Subcutaneous abdominal adipose tissue (tissue), 5 donors: ENCODE measurements around the gene MYO16.

Experiments used
- H3K27ac ChIP-seq: one replicate; pipeline ENCODE4 v1.7.0; 2013; ENCODE audit warnings: low read depth, mild to moderate bottlenecking, inconsistent platforms, low read length, moderate library complexity
- H3K27me3 ChIP-seq, 5 donors: one replicate each; pipeline ENCODE4 v1.7.0; 2013; ENCODE audit warnings: low read length in 5 of 5, inconsistent platforms in 1 of 5; ENCODE audit not compliant: control insufficient read depth in 5 of 5, insufficient read depth in 4 of 5
- H3K36me3 ChIP-seq, 5 donors: one replicate each; pipeline ENCODE4 v1.7.0; 2013; ENCODE audit warnings: low read length in 5 of 5; ENCODE audit not compliant: control insufficient read depth in 5 of 5, insufficient read depth in 5 of 5
- H3K4me1 ChIP-seq, 5 donors: one replicate each; pipeline ENCODE4 v1.7.0; 2013; ENCODE audit warnings: low read length in 5 of 5, mild to moderate bottlenecking in 3 of 5, moderate library complexity in 1 of 5; ENCODE audit not compliant: control insufficient read depth in 5 of 5, insufficient read depth in 5 of 5
- H3K4me3 ChIP-seq, 5 donors: one replicate each; pipeline ENCODE4 v1.7.0; 2013; ENCODE audit warnings: low read length in 5 of 5, low read depth in 1 of 5
- H3K9ac ChIP-seq, 5 donors: one replicate each; pipeline ENCODE4 v1.7.0; 2013; ENCODE audit warnings: low read length in 5 of 5, mild to moderate bottlenecking in 4 of 5, moderate library complexity in 3 of 5
- H3K9me3 ChIP-seq, 5 donors: one replicate each; pipeline ENCODE4 v1.7.0; 2013; ENCODE audit warnings: low read length in 5 of 5; ENCODE audit not compliant: control insufficient read depth in 5 of 5
- donor health status: healthy.
- donor health status: healthy.
- donor health status: healthy.
- donor health status: healthy.
- donor health status: healthy.

The MYO16 gene

DNA sequence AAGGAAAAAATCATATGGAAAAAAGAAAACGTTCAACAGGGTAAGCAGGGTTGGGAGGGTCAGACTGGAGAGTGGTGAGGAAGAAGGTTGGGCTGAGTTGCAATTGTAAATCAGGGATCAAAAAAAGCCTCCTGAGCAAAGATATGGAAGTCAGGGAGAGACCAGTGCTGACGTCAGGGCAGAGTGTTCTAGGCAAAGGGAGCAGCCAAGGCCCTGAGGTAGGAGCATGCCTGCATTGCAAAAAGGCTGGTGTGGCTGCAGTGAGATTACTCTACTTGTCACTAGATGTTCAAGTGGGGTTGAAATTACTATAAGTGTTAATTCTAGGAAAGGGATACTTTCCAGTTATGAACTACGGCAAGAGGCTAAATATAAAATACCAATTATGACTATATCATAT lies 562.0 kb downstream of the MYO16 start:
- no peaks in the 10 kb centered on the region for H3K36me3 ChIP-seq
- no peaks in the 10 kb centered on the region for H3K4me1 ChIP-seq
- no peak overlapping the region for H3K9ac ChIP-seq
- no peaks in the 10 kb centered on the region for H3K9me3 ChIP-seq
- H3K4me3 ChIP-seq = no peak overlapping the region
- no peaks in the 10 kb centered on the region for H3K27me3 ChIP-seq
- no peak overlapping the region for H3K27ac ChIP-seq

DNA sequence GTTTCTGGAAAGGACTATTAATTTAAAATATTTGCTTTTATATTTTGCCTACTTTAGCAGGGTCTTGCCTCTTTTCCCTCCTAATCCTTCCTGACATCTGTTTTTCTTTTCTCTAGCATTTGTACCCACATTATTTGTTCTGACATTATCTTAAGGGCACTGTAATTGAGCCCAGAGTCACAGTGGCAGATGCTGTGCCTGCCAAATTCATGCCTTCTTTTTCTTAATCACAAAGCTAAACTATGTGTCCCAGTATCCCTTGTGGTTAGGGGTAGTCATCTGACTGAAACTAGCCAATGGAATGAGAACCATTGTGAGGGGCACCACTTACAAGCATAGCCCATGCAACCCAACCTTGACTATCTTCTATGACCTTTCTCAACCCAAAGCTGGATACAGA lies 562.9 kb downstream of the MYO16 start:
- no peak overlapping the region for H3K9ac ChIP-seq
- H3K4me1 ChIP-seq = no peaks in the 10 kb centered on the region
- H3K4me3 ChIP-seq = no peak overlapping the region
- H3K27ac ChIP-seq = no peak overlapping the region
- no peaks in the 10 kb centered on the region for H3K36me3 ChIP-seq
- H3K27me3 ChIP-seq = no peaks in the 10 kb centered on the region
- H3K9me3 ChIP-seq = no peaks in the 10 kb centered on the region

DNA sequence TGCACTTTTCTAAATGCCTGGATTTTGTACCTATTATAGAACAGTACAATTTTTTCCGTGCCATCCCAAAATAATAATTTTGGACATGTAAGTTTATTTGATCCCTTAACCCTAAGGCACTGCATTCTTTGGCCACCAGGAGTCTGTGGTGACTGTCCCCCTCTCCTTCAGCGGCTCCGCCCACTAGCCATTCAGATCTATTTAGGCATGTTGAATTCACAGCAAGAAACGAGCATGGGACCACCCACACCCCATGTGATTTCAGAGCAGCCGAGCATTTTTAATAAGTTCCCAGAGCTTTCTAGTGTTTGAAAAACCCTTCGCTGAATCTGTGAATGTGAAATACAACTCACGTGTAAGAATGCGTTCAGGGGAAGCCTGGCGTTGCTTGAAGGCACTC lies 567.5 kb downstream of the MYO16 start:
- Histone ChIP-seq H3K27me3 (no peaks in the 10 kb centered on the region), H3K4me3 (no peak overlapping the region), H3K27ac (no peak overlapping the region), H3K36me3 (no peaks in the 10 kb centered on the region), H3K9ac (no peak overlapping the region), H3K9me3 (no peaks in the 10 kb centered on the region), H3K4me1 (no peaks in the 10 kb centered on the region)

DNA sequence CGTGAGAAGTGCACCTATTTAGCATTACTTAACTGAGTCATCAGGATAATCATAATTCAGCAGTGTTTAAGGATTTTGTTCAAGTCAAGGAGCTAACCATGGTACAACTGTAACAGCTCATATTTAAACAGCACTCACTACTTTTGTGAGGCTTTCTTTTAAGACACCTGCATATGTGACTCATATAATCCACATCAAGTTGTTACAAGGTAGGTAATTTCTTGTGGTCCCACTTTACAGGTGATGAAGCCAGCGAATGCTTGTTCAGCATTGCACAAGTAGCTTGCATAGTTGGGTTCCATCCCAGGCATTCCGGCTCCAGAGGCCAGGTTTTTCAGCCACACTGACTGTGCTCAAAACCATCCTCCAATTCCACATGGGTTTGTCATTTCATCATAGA lies 569.2 kb downstream of the MYO16 start:
- Histone ChIP-seq H3K9me3 (no peaks in the 10 kb centered on the region), H3K4me1 (no peaks in the 10 kb centered on the region), H3K27me3 (no peaks in the 10 kb centered on the region), H3K36me3 (no peaks in the 10 kb centered on the region), H3K9ac (no peak overlapping the region), H3K27ac (no peak overlapping the region), H3K4me3 (no peak overlapping the region)

DNA sequence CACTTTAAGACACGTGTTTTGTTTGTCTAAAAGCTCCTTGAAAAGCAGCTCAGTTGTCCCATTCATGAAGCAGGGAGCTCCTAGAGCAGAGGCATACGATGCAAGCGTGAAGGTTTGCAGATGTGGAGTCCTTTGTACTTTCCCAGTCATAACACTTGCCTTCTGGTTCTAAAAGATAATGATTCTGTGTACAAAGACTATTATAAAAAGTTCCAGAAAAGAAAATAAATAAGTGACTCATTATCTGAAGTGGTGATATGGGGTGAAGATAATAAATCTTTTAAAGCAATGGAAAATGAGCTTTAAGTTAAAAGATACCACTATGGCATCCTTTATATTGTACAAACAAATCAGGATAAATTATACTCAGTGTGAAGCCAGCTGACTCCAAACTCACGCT lies 569.9 kb downstream of the MYO16 start:
- Histone ChIP-seq H3K27ac (no peak overlapping the region), H3K27me3 (no peaks in the 10 kb centered on the region), H3K9me3 (no peaks in the 10 kb centered on the region), H3K4me3 (no peak overlapping the region), H3K36me3 (no peaks in the 10 kb centered on the region), H3K9ac (no peak overlapping the region), H3K4me1 (no peaks in the 10 kb centered on the region)

DNA sequence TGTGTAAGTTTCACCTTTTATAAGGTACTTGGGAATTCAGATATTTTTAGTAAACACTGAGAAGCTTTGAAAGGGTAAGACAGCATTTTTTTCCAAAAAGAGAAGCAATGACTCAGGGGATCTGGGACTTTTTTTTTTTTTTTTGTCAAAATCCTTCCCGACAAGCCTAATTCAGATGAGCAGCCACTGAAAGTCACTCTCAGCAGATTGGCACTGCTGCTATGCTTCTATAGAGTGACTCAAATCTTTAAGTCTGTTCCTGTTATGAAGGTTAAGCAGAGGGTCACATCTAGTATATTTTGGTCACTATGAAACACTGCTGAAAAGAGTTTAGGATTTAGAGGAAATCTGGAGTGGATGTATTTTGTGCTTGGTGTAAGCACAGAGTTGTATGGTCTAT lies 571.1 kb downstream of the MYO16 start:
- no peak overlapping the region for H3K9ac ChIP-seq
- H3K27me3 ChIP-seq = no peaks in the 10 kb centered on the region
- no peak overlapping the region for H3K27ac ChIP-seq
- no peaks in the 10 kb centered on the region for H3K36me3 ChIP-seq
- no peaks in the 10 kb centered on the region for H3K4me1 ChIP-seq
- no peaks in the 10 kb centered on the region for H3K9me3 ChIP-seq
- H3K4me3 ChIP-seq = no peak overlapping the region

DNA sequence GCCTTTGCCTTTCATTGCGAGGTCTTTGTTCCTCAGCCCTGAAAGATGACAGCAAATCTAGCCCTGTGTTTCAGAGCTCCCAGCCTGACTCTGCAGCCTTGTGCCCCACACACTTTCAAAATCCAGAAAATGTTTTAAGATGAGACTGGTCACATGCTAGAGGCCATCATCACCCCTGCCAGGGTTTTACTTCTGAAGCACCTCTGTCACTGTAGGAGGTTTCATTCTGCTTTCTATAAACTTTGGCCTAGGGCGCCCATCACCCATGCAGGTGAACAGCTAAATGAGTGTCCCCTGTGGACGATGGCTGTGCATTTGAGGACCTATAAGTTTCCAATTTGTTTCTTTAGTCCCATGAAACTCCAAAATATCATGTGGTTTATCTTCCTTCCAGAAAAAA lies 574.2 kb downstream of the MYO16 start:
- no peaks in the 10 kb centered on the region for H3K4me1 ChIP-seq
- H3K4me3 ChIP-seq = no peak overlapping the region
- H3K27ac ChIP-seq = no peak overlapping the region

DNA sequence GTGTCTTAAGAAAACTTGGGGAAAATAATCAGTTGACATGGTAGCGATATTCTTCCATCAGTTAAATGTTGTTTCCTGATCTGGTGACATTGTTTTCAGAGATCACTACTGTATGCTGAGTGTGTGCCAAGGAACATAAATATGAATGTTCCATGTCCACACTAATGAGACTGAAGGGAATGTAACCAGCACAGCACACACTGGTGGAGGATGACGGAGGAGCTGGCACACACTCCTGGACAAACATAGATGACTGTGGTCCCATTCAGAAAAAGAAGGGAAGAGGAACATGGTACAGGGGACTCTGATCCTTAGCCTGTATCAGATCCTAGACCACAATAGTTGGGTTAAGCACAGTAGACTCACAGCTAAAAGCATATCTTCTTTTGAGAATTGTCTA lies 574.8 kb downstream of the MYO16 start:
- no peaks in the 10 kb centered on the region for H3K9me3 ChIP-seq
- no peaks in the 10 kb centered on the region for H3K27me3 ChIP-seq
- peaks cover 0 to 3% (median 0%) of the 10 kb centered on the region in 5 donors for H3K36me3 ChIP-seq
- no peak overlapping the region for H3K9ac ChIP-seq
- H3K4me1 ChIP-seq = no peaks in the 10 kb centered on the region
- no peak overlapping the region for H3K4me3 ChIP-seq
- no peak overlapping the region for H3K27ac ChIP-seq

More for the DNA sequence above, 574.2 kb downstream of the MYO16 start:
- Histone ChIP-seq H3K27me3 (no peaks in the 10 kb centered on the region), H3K9me3 (no peaks in the 10 kb centered on the region), H3K36me3 (peaks cover 0 to 3% (median 0%) of the 10 kb centered on the region in 5 donors), H3K9ac (no peak overlapping the region)

DNA sequence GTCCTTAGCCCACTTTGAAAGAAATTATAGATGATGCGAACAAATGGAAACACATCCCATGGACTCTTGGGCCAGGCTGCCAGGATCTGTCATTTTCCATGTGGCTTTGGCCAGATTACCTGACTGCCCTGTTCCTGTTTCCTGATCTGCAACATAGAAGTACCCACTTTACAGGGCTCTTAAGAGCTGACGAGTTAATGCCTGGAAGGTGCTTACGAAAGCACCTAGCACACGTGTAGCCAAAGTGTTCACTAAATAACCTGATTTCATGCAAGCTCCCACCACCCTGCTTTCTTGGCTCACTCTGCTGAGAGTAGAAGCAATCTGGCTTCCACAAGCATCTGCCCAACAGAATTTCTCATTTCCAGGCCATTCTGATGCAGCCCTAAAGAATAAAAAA lies 575.2 kb downstream of the MYO16 start:
- Histone ChIP-seq H3K9me3 (no peaks in the 10 kb centered on the region), H3K36me3 (peaks cover 0 to 3% (median 0%) of the 10 kb centered on the region in 5 donors), H3K9ac (no peak overlapping the region), H3K27me3 (no peaks in the 10 kb centered on the region), H3K4me1 (no peaks in the 10 kb centered on the region), H3K4me3 (no peak overlapping the region), H3K27ac (no peak overlapping the region)

DNA sequence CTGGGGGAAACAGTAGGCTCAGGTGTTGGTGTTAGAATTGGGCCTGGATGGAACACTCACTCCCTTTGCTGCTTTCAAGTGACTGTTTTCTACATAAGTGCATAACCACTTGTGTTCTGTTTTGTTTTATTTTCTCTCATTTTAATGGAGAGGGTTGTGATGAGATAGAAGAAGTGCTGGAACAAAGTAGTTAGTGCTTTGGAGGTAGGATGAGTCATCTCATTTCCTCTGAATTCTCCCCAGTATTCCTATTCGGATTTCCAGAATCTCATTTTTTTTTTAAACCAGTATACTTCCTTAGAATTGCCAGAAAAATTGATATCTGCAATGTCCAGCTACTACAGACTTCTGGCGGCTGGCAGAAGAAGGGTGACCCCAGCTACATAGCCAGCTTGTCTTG lies 575.9 kb downstream of the MYO16 start:
- H3K4me1 ChIP-seq = no peaks in the 10 kb centered on the region
- peaks cover 0 to 3% (median 0%) of the 10 kb centered on the region in 5 donors for H3K36me3 ChIP-seq
- H3K9ac ChIP-seq = no peak overlapping the region
- H3K27ac ChIP-seq = no peak overlapping the region
- H3K4me3 ChIP-seq = no peak overlapping the region
- H3K27me3 ChIP-seq = no peaks in the 10 kb centered on the region
- no peaks in the 10 kb centered on the region for H3K9me3 ChIP-seq

DNA sequence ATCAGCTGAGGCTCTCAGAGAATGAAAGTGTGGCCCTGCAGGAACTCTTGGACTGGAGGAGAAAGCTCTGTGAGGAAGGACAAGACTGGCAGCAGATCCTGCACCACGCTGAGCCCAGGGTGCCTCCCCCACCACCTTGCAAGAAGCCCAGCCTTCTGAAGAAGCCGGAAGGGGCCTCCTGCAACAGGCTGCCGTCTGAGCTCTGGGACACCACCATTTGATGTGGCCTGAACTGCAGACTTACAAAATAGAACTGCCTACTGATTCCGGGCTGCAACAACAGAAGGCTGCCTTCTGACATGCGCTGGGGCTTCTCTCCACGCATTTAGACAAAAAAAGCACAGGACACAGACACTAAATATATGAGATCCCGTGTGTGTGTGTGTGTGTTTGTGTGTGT lies 577.2 kb downstream of the MYO16 start:
- Histone ChIP-seq H3K4me3 (no peak overlapping the region), H3K27ac (no peak overlapping the region), H3K27me3 (no peaks in the 10 kb centered on the region), H3K9ac (no peak overlapping the region), H3K9me3 (no peaks in the 10 kb centered on the region), H3K4me1 (peaks cover 0 to 1% (median 0%) of the 10 kb centered on the region in 5 donors), H3K36me3 (peaks cover 0 to 3% (median 0%) of the 10 kb centered on the region in 5 donors)
